HG03196 (cell line): Measurements from ENCODE around the gene SYT5.
"Not testable (repeated sequence)": the region's sequence is repeated elsewhere in the genome, so short reads cannot be mapped to it uniquely, and the experiment has no call there.

ENCODE experiments used
- ATAC-seq: cut with Tn5 transposase; IDR thresholded peaks from one replicate; pipeline ENCODE4 v1.9.1; 2021; ENCODE audit not compliant: unreplicated experiment

The SYT5 gene

GRCh38 chr19:55179606-55180484, at the start of gene SYT5:
SYT5 (minus strand) TSS chr19:55180289; CDS start chr19:55179041, 1,248 bp downstream.
- peak; percentile 15 for ATAC-seq

- no peak for ATAC-seq
Measured at GRCh38 chr19:55229789-55230182, 49.7 kb upstream of the SYT5 start.

DNA sequence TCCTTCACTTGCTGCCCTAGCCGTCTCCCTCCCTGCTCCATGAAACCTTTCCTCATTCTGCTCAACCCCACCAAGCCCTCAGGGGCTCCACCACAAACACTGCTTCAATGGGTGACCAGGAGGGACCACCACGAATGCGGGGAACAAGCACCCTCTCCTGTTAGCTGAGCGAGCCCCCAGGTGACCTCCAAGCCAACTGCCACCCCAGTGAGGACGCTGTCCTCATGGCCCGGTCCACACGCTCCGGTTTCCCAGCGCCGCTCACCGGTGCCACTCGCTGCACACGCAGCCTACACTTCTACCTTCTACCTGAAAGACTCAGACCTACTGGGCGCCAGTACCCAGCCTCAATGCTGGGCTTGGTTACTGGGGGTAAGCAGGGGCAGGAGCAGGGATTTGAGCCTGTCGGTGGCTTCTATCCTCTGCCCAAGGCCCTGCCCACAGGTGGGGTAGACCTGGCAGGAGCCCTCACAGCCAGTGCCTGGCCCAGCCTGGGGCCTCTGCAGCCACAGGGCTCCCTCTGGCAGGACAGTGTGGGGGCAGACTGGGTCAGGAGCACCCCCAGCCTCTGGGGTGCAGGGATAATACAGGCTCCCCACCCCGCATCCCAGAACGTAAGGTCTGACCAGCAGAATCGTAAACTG, 49.2 kb upstream of the SYT5 start:
- no peak for ATAC-seq

DNA sequence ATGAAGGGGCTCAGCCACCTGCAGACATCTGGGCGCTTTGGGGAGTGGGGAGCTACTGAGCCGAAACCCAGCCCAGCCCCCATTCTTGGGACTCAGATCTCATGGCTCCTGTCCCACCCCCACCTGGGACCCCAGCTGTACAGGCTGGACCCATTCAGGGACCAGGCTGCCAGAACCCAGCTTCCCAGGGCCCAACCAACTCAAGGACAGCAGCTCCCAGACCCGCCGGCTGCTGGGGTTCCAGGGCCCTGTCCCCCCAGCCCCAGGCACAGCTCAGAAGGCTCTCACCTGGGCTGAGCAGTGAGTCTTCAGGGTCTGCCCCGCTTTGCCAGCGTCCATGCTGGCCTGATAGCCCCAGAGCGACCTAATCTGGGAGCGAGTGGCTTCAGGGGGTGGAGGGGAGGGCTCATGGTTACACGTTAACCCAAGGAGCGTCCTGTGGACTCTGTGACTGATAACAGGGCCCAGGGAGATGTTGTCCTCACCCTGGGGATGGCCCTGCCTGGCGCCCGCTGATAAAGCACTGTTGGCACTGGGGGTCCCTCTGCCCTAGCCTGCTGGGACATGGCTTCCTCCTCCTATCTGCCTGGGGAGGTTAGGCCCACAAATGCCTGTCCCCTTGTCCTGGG, 48.4 kb upstream of the SYT5 start, which contains the start of gene TMEM86B:
Gene TMEM86B (minus strand): TSS at position 361 of the 629 bp plus-strand sequence. CDS start 22 bp downstream, at position 339.
- no peak for ATAC-seq

DNA sequence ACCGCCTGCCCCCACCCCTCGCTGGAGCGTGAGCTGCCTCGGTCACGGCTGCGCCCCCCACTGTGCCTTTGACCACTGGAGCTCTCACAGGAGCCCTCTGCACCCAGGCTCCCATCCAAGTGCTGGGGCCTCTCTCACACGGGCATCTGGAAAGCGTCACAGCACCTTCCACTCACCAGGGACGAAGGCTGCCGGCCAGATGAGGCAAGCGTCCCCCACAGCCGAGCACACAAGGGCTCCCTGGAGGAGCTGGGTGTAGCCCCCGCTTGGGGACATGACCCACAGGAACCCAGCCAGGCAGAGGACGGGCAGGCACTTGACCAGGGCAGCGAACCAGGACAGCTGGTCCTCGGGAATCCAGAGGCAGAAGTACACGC, 47.9 kb upstream of the SYT5 start:
- ATAC-seq, result no peak

DNA sequence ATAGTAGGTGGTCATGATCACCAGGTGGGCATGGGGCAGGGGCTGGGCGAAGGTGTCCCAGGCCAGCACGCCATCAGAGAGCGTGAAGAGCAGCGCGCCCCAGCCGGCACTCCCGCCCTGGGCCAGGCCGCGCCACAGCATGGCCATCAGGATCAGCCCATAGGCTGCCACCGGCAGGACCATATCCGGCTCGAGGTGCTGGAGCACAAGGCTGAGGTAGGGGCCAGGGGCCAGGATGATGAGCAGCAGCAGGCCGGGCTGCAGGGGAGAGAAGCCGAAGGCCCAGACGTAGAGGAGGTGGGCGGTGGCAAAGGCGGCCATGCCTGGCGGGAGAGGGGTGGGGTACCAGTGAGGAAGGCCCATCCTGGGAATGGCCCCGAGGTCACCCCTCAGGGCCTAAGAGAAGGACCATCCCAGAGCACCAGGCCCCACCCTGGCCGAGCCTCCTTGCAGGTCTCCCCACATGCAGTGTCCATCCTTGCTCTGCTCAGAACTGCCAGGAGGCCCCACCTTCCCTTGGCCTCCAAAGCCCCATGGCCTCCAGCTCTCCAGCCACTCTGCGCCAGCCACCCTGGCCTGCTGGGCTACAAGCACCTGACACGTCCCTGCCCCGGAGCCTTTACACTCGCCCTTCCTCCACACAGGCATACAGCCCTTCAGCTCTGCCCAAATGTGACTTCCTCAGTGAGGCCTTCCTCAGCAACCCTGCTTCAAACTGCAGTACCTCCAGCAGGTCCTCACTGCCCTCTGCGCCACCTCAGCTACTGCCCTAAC, 47.3 kb upstream of the SYT5 start:
- no peak for ATAC-seq

GRCh38 chr19:55226788-55227187, 46.7 kb upstream of the SYT5 start:
- ATAC-seq, result no peak

GRCh38 chr19:55226273-55226672, 46.2 kb upstream of the SYT5 start:
- no peak for ATAC-seq

- no peak for ATAC-seq
Measured at GRCh38 chr19:55225415-55225958, 45.4 kb upstream of the SYT5 start.

DNA sequence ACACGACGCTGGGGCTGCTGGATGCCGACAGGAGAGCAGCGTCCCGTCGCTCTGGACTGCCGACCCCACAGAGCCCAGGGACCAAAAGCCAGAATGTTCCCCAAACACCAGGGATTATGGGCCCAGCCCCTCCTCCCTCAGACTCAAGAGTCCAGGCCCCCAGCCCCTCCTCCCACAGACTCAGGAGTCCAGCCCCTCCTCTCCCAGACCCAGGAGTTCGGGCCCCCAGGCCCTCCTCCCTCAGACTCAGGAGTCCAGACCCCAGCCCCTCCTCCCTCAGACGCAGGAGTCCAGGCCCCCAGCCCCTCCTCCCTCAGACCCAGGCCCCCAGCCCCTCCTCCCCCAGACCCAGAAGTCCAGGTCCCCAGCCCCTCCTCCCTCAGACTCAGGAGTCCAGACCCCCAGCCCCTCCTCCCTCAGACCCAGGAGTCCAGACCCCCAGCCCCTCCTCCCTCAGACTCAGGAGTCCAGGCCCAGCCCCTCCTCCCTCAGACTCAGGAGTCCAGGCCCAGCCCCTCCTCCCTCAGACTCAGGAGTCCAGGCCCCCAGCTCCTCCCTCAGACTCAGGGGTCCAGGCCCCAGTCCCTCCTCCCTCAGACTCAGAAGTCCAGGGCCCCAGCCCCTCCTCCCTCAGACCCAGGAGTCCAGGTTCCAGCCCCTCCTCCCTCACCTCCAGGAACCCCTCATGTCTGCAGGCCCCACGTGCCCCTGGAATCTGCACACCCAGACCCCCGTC, 44.8 kb upstream of the SYT5 start:
- ATAC-seq, result not testable (repeated sequence)

GRCh38 chr19:55224038-55224665, 44.1 kb upstream of the SYT5 start:
- no peak for ATAC-seq

DNA sequence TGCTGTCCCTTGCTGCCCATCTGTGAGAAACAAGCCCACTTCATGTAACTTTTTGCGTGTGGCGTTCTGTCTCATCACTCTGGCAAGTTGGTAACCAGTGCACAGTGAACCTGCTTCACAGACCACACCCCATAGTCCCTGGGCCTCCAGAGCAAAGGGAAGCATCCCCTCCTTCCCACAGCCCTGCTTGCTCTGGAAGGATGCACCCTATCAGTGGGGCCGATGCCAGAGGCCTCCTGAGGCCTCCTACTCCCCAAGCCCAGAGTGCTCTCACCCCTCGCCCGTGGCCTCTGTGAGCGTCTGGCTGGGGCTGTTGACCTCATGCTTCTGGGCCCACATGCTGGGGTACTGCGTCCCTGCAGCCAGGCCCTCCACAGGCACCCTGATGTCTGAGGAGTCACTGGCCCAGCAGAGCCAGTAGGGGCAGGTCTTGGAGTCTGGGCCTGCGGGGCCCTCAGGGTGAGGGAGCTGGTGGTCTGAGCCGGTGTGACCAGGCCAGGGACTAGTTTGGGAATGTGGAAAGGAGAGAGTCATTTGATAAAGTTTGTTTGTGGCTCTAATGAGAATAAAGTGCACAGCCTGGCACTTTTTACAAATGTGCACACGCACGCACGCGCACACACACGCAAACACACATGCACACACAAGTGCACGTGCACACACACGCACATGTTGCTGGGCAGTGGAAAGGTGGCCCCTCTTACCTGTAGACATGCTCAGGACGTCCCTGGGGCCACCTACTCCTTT, 43.4 kb upstream of the SYT5 start:
- no peak for ATAC-seq

DNA sequence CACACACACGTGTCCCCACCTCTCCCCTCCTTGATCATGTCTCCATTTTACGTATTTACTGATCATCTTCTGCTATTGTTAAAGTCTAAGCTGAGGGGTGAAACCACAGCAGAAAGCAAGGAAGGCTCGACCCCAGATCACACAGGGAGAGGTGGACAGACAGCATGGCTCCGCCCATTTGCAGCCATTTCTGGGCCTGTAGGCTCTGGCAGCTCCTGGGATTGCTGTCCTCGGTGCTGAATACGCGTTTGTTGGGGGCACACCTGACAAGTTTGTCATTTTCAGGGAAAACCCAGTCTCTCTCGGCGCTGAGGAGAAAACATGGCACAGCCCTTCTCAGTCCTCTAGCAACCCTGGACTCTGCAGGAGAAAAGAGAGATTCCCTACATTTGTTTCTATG, 40.4 kb upstream of the SYT5 start:
- no peak for ATAC-seq

DNA sequence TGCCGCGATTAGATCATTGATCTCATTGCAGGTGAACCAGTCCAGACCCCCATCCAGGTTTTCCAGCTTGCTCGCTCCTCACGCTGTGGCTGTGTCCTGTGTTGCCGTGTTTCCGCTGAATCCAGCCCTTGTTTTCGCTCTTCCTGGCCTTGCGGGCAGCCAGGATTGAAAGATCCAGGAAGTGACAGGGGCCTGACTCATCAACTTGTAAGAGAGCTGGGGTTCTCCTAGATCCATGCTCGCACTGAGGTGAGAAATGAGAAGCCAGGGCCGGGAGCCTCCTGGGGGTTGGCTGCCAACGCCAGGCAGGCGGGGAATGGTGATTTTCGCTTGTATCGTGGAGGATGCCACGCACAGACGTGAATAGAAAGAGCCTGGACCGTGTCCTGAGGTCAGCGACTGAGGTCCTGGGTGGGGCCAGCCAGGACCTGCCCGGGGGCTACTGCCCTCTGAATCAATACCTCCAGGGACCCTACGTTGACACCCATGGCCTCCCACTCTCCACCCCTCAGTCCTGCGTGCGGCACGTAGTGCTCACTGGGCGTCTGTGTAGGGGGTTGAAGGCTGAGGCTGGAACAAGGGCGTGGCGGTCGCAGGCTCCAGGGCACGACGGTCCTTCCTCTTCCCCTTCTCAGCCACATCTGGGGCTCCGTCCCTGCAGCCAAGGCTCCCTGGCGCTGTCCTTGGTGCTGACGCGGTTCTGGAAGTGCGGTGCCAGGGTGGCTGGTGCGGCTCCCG, 36.5 kb upstream of the SYT5 start:
- no peak for ATAC-seq

DNA sequence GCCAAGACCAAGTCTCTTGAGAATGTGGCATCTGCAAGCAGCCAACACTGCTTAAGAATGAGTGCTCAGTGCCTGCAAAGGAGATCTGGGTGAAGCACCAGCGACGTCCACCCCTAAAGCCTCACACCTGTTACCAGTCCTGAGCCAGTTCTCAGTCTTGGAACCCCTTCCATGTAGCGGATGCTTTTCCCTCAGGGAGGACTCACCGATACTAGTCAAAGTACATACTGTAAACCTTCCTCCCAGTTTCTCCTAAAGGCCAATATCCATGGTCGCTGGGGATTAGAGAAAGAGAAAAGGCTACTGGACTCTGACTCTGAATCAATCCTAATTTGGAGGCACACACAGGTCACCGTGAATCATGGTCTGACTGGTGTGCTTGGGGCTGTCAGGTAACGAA, 33.5 kb upstream of the SYT5 start:
- ATAC-seq, result no peak

- ATAC-seq, result no peak
Measured at GRCh38 chr19:55212447-55212846, 32.4 kb upstream of the SYT5 start.

DNA sequence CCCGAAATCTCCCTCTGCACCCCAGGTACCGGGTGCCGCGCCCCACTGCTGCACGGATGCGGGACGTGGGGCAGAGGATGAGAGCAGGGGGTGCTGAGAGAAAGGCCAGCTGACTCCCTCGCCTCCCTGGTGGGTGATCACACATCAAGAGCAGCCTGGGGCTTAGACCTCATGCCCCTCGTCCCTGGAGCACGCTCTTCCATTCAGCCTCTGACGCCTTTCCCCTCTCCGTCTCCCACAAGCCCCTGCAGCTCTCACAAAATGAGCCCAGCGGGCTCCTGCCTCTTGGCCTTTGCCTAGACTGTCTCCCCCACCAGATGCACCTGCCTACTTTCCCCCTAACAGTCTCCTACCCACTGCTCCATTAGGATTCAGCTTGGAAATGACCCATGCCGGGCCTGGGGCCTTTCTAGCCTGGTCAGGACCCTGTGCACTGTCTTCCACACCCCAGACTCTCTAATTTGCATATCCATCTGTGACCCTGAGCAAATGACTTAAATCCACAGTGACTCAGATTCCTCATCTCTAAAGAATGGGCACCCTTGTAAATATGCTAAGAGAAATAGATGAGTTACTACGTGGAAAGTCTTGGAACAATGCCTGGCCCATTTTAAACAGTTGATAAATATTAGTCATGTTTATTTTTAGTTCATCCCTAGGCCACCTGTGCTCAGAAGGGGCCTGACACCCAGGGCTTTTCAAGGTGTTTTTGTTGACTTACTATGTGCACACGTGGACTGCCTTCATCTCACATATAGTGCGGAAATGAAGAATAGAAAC, 29.8 kb upstream of the SYT5 start:
- no peak for ATAC-seq
